DMS114 treated with DMSO at 0.1 percent for 48 hours (cell line): ENCODE data around the gene BFSP1.

Experiments
- DNase-seq: peaks from one replicate; lab custom pipeline; 2025; ENCODE audit not compliant: unreplicated experiment; lab: John Stamatoyannopoulos, UW

BFSP1 gene

GRCh38 chr20:17530716-17531664 lies at the start of gene BFSP1:
BFSP1 (minus strand) TSS chr20:17531379; CDS start chr20:17531329, 50 bp downstream.
- peak; percentile 51 for DNase-seq

- DNase-seq = no peak
These were observed 49.7 kb upstream of the BFSP1 start for GRCh38 chr20:17580895-17581294.

GRCh38 chr20:17579369-17580039 lies 48.3 kb upstream of the BFSP1 start:
- DNase-seq = no peak

- no peak for DNase-seq
These were observed 45.0 kb upstream of the BFSP1 start for GRCh38 chr20:17576215-17576614.

DNA sequence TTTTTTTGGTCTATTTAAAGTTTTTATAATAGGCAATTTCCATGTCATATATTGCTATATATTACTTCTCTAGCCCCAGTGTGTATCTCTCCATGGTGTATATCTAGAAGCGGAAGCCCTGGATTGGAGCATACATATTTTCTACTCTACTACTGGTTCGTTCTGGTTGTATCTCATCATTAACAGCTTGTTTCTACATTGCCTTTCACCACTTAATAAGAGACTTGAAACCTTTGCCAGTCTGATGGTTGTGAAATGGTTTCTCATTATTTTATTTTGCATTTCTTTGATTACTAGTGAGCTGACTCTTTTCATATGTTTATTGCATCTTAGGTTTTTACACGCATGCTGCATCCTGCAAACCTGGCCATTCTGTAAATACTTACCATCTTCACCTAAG lies 42.3 kb upstream of the BFSP1 start:
- DNase-seq = no peak

- no peak for DNase-seq
These were observed 41.0 kb upstream of the BFSP1 start for GRCh38 chr20:17572034-17572638.

GRCh38 chr20:17571153-17571527 lies 40.0 kb upstream of the BFSP1 start:
- no peak for DNase-seq

DNA sequence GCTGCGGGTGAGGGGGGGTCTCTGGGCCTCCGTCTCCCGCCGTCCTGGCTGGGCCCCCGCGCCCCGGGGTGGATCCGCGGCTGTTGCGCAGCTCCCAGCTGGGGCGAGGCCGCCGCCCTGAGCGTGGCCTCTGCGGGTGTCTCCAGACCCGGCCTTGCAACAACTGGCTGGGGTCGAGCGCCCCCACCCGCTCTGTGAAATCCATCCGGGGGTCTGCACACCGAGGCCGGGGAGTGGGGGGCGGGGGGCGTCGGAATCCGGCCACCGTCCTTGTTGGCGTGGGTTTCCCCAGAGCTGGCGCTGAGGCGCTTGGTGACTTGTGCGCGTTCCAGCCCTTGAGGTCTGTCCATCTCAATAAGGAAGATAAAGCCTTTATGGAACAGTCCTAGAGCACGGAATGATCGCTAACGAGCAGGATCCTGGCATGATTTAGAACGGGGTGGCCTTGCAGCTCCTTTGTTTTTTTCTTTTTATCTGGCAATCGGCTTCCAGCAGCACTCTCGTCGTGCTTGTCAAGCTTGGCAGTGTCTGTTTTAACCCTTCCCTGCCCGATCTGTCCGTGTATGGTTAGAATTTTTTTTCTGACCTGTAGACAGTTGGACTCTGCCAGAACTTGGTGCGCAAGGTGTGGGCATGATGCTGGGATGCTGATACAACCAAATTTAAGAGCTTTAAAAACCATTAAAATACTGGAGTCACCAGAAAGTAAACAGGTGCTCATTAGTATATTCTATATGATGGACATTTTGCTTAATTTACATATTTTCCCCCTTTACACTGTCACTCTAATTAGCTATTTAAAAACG lies 39.4 kb upstream of the BFSP1 start:
- DNase-seq = peak; percentile 16

GRCh38 chr20:17569616-17570346 lies 38.6 kb upstream of the BFSP1 start, which contains the start of gene DSTN:
DSTN (plus strand) TSS chr20:17570075; CDS start chr20:17570209, 134 bp downstream.
- DNase-seq = peak; percentile 80

- DNase-seq = peak; percentile 56
These were observed 37.9 kb upstream of the BFSP1 start for GRCh38 chr20:17568972-17569521.

GRCh38 chr20:17568045-17568788 lies 37.0 kb upstream of the BFSP1 start:
- no peak for DNase-seq

- DNase-seq = no peak
These were observed 35.2 kb upstream of the BFSP1 start for GRCh38 chr20:17566345-17566744.

DNA sequence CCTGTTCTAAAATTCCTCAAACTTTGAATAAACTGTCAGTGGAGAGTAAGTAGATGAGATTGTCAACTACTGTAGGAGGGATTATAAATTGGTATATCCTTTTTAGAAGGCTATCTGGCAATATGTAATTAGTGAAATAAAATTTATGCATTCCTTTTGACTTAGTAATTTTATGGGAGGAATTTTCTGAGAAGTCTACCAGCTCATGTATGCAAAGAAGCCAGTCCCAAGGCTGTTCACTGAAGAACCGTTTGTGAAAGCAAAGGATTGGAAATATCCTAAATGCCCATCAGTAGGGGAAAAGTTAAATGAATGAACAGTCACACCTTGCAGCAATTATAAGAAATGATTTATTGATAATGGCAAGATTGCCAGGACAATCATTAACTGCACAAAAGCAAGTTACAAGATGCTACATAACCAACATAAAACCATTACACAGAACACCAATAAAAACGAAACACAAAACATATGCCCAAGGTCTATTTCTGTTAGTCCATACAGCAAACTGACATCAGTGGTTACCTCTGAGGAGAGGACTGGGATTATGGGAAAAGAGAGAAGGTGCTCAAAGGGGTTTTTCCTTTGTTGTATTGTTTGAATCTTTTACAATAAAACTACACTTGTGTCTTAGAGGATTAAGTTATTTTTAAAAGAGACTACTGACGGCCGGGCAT lies 34.1 kb upstream of the BFSP1 start:
- no peak for DNase-seq

GRCh38 chr20:17562804-17563305 lies 31.7 kb upstream of the BFSP1 start:
- DNase-seq = no peak

DNA sequence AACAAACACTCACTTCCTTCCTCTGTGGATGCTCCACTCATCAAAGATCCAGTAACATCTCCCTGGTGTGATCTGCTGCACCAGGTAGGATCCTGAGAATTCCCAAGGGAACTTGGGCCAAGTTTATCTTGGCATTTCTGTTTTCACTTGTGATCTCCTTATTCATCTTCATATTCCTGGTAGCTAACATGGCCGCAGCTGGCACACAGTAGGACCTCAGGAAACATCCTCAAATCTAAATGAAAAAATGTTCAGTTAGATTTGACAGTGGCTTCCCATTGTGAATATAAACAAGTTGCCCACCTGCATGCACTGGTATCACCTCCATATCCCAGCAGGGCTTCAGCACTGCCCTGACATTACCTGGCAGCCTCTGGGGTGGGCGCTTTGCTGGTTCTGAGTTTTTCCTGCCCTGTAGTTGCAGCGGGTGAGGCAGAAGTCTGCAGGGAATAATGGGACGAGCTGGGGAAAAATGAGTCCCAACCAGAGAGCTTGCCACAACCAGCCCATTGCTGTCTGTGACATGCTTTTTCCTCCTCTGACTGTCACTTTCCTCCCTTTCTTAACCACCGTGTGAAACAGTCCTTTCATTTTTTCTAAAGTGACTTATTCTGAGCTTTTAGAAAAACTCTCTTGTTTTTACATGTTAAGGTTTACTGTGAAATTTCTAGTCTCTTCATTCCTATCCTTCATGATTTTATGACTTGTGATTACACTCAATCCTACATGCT lies 29.3 kb upstream of the BFSP1 start:
- DNase-seq = no peak

DNA sequence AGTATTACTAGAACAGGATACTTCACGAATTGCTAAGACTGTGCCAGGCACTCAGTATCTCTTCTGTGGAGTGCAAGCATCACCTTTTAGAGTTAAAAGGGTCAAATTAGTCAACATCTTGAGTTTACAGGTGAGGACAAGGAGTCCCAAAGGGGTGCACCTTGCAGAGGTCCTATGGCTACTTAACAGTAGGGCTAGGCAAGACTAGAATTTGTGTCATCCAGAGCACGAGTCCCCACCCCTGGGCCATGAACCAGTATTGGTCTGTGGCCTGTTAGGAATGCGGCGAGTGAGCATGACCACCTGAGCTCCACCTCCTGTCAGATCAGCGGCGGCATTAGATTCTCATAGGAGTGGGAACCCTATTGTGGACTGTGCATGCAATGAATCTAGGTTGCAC lies 28.2 kb upstream of the BFSP1 start:
- DNase-seq = no peak

- DNase-seq = no peak
These were observed 27.7 kb upstream of the BFSP1 start for GRCh38 chr20:17558941-17559304.
